Body of pancreas (tissue), 4 donors: Measurements from ENCODE around the gene PKMYT1. TPM values are rescaled to one million over a fixed set of nuclear protein-coding genes. Genes with fewer than 3 reads are reported as not detected.

Experiments
- ATAC-seq: fragments of 150-250 bp; one replicate; pipeline ENCODE4 v1.9.1; 2016
- DNase-seq, 4 donors: peaks; one replicate each; pipeline ENCODE4 v3.0.0-alpha.2; 2019
- H3K27ac ChIP-seq, 4 donors: fragments of 200-600 bp; sonication (generic); 1 replicate in 3 of 4; 2 replicates in 1 of 4; pipeline versions ENCODE4 v1.5.1 to v1.6.1; 2016 to 2019; ENCODE audit warnings: mild to moderate bottlenecking in 1 of 4, mixed read lengths in 1 of 4, moderate library complexity in 1 of 4
- H3K27me3 ChIP-seq, 2 donors: fragments of 200-600 bp; sonication (generic); one replicate each; pipeline ENCODE4 v1.6.0; 2016; ENCODE audit warnings: mild to moderate bottlenecking in 1 of 2
- H3K36me3 ChIP-seq, 2 donors: fragments of 200-600 bp; sonication (generic); replicated peaks in 1 of 2; 2 replicates each; pipeline ENCODE4 v1.5.1; 2016; ENCODE audit warnings: low read depth in 2 of 2; ENCODE audit not compliant: insufficient read depth in 1 of 2
- H3K4me1 ChIP-seq: fragments of 200-600 bp; sonication (generic); one replicate; pipeline ENCODE4 v1.6.0; 2016
- H3K4me3 ChIP-seq, 2 donors: fragments of 200-600 bp; sonication (generic); 1 replicate in 1 of 2; 2 replicates in 1 of 2; pipeline ENCODE4 v1.5.1; 2016 to 2019
- H3K9me3 ChIP-seq, 3 donors: fragments of 200-600 bp; sonication (generic); 1 replicate in 2 of 3; 2 replicates in 1 of 3; pipeline ENCODE4 v1.5.1; 2016
- POLR2A ChIP-seq, 3 donors: fragments of 450-650 bp; IDR thresholded peaks; one replicate each; pipeline ENCODE4 v1.6.1; 2016; ENCODE audit warnings: antibody characterized with exemption in 3 of 3, mild to moderate bottlenecking in 2 of 3
- WGBS, 2 donors: methylation state at CpG; one replicate each; pipeline ENCODE4 v1.1.5; 2017; 5-methylcytosine and 5-hydroxymethylcytosine counted together
- intact Hi-C: fragments of 100-400 bp; cut with DNase I; formaldehyde crosslinking; loops from one replicate; pipeline ENCODE4 v1.15.1; 2023
- total RNA-seq, 2 donors: library from RNA; depleted of rRNA; stranded (reverse); fragments of >200 nt; gene quantifications; one replicate each; pipeline ENCODE4 v1.1.0, GENCODE V29; 2016
- TF ChIP-seq, protein P1 (sequence below), 7 experiments: fragments of 450-650 bp in 4 of 7; fragments of 200-600 bp in 3 of 7; sonication (generic) in 3 of 7; IDR thresholded peaks; one replicate each; pipeline ENCODE4 v1.5.1; 2016 to 2019; ENCODE audit warnings: antibody characterized with exemption in 7 of 7

Gene PKMYT1
- total RNA-seq, 2 donors from 2014 or later: 0.26 TPM; not detected in 1

DNA sequence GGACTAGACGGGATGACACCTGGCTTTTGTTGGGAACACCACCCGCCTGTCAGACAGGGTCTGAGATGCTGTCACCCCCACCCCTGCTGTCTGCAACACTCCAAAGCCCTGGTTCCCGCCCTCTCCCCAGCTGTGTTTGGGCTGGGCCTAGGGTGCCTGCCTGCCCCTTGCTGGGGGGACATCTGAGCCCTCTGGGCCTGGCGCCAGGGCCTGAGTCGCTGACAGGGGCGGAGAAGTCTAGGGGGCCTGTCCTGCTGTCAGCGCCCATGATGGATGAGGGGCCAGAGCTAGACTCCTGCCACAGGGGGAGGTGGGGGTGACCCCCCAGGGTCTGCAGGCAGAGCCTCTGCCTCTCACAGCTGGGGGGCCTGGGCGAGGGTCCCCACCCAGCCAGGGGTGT lies 7.6 kb upstream of the PKMYT1 start:
- no peak for TF ChIP-seq POLR2A (IDR thresholded peaks at IDR 0.05)
- TF ChIP-seq, protein P1, sequence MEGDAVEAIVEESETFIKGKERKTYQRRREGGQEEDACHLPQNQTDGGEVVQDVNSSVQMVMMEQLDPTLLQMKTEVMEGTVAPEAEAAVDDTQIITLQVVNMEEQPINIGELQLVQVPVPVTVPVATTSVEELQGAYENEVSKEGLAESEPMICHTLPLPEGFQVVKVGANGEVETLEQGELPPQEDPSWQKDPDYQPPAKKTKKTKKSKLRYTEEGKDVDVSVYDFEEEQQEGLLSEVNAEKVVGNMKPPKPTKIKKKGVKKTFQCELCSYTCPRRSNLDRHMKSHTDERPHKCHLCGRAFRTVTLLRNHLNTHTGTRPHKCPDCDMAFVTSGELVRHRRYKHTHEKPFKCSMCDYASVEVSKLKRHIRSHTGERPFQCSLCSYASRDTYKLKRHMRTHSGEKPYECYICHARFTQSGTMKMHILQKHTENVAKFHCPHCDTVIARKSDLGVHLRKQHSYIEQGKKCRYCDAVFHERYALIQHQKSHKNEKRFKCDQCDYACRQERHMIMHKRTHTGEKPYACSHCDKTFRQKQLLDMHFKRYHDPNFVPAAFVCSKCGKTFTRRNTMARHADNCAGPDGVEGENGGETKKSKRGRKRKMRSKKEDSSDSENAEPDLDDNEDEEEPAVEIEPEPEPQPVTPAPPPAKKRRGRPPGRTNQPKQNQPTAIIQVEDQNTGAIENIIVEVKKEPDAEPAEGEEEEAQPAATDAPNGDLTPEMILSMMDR (IDR thresholded peaks at IDR 0.05): no peak
- 72% methylated on average over 8 of the region's 8 CpGs; no CpG with 5 or more reads in 1 of the 2 donors for WGBS, 2 donors
- no peaks in the 10 kb centered on the region for H3K9me3 ChIP-seq
- no peak overlapping the region for H3K27ac ChIP-seq
- intact Hi-C loops: no loop called here
- peaks cover 32% of the 10 kb centered on the region for H3K4me1 ChIP-seq
- H3K36me3 ChIP-seq: no peaks in the 10 kb centered on the region
- DNase-seq (no peak), ATAC-seq (no peak)
- no peak overlapping the region for H3K4me3 ChIP-seq
- H3K27me3 ChIP-seq: no peaks in the 10 kb centered on the region

DNA sequence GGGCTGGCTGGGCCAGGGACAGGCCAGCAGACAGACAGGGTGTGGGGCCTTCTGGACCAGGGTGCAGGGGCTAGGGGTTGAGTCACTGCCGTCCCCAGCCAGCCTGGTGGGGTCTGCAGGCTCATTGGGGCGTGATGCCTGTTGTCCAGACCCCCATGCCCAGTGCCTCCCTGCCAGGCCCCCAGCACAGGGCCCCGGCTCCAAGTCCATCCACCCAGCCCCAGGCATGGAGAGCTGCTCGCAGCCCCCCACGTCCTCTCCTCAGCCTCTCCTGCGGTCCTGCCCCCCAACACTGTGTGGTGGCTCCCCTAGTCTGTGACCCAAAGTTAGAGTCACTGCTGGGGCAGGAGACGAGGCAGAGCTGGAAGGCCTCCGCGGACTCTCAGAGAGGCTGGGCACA lies 7.0 kb upstream of the PKMYT1 start:
- intact Hi-C loops: no loop called here
- Histone ChIP-seq H3K4me1 (peaks cover 32% of the 10 kb centered on the region), H3K36me3 (no peaks in the 10 kb centered on the region), H3K27me3 (no peaks in the 10 kb centered on the region), H3K4me3 (no peak overlapping the region), H3K27ac (no peak overlapping the region), H3K9me3 (no peaks in the 10 kb centered on the region)
- ATAC-seq: no peak
- no peak for DNase-seq
- WGBS, 2 donors: 92% methylated on average over 2 of the region's 9 CpGs; no CpG with 5 or more reads in 1 of the 2 donors
- TF ChIP-seq, protein P1 (IDR thresholded peaks at IDR 0.05): no peak
- no peak for TF ChIP-seq POLR2A (IDR thresholded peaks at IDR 0.05)

DNA sequence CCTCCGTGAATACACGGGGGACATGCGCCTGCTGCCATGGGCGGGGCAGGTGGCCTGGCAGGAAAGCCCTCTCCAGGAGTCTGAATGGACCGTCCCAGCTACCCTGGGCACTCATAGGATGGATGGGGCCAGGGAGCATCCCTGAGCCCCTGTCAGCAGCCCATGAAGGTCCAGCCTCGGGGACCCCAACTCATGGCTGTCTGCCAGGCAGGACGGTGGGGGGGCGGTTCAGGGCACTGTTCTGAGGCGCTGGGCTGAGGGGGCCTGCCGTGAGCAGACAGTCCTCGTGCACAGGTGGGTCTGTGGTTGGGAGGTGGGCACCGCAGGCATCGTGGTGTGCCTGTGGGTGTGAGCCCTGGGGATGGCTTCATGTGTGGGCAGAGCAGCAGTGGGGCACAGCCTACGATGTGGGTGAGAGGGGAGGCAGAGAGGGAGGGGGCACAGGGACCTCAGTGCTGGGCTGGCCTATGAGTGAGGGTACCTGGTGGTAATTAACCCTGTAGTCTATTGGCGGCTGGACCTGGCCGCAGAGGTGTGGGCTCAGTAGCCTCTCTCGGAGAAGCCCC lies 6.5 kb upstream of the PKMYT1 start:
- 80 to 89% methylated on average over 3 to 14 of the region's 17 CpGs for WGBS, 2 donors
- DNase-seq (no peak), ATAC-seq (no peak)
- Histone ChIP-seq H3K9me3 (no peaks in the 10 kb centered on the region), H3K4me1 (peaks cover 32% of the 10 kb centered on the region), H3K27ac (peak overlapping the region in 3 of 4 donors; percentile 77 to 91 (median 89)), H3K27me3 (no peaks in the 10 kb centered on the region), H3K4me3 (no peak overlapping the region), H3K36me3 (no peaks in the 10 kb centered on the region)
- TF ChIP-seq, protein P1 (IDR thresholded peaks at IDR 0.05): no peak
- intact Hi-C loops: no loop called here

DNA sequence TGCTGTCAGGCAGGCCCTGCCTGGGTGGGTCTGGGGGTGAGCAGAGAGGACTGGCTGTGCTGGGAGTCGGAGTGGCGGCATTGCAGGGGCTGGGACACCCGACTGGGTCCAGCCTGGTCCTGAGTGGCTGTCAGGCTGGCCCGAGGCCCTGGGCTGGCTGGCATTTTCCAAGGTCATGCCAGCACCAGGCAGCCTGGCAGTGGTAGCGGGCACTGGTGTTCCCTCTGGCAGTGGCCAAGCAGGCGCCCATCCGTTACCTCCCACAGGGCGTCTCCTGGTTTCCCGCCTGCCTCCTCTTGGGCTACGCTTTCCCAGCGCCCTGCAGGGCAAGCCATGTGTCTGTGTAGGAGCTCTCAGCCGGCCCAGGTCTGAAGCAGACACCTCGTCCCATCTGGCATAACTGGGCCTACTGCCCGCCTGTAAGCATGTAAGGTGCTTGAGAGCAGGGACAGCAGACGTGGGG lies 5.7 kb upstream of the PKMYT1 start:
- ATAC-seq (peak; percentile 84), DNase-seq (peak; percentile 86 to 93 (median 91))
- Histone ChIP-seq H3K4me1 (peaks cover 37% of the 10 kb centered on the region), H3K27ac (peak overlapping the region; percentile 77 to 91 (median 85)), H3K36me3 (no peaks in the 10 kb centered on the region), H3K27me3 (no peaks in the 10 kb centered on the region), H3K4me3 (no peak overlapping the region), H3K9me3 (no peaks in the 10 kb centered on the region)
- peak in 1 of 3 donors; percentile 17 for TF ChIP-seq POLR2A (IDR thresholded peaks at IDR 0.05)
- TF ChIP-seq, protein P1 (IDR thresholded peaks at IDR 0.05): peak in 2 of 7 experiments; percentile 3 to 9
- 0 to 18% methylated on average over 1 to 15 of the region's 15 CpGs for WGBS, 2 donors
- intact Hi-C loops: no loop called here

DNA sequence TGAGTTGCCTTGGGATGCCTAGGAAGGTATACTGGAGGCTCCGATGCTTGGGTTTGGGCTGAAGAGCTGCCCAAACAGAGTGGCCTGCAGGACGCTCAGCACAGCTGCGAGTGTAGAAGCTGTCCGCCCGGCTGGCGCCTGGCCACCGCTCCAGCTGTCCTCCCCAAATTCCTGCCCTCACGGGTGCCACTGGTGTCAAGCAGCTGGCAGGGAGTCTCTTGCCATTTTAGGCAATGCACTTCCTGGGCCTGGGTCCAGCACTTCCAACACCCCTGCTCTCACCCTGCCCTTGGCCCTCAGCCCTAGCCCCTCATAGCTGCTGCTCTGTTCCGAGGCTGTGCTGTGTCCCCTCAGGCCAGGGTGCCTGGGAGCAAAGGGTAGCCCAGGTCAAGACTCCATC lies 5.2 kb upstream of the PKMYT1 start:
- H3K4me3 ChIP-seq: no peak overlapping the region

More for the DNA sequence above, 5.2 kb upstream of the PKMYT1 start:
- Histone ChIP-seq H3K27me3 (no peaks in the 10 kb centered on the region), H3K27ac (peak overlapping the region; percentile 77 to 91 (median 85)), H3K36me3 (no peaks in the 10 kb centered on the region), H3K4me1 (peaks cover 41% of the 10 kb centered on the region), H3K9me3 (no peaks in the 10 kb centered on the region)
- peak; percentile 81 to 90 (median 85) for DNase-seq
- TF ChIP-seq POLR2A (IDR thresholded peaks at IDR 0.05): no peak
- TF ChIP-seq, protein P1 (IDR thresholded peaks at IDR 0.05): no peak
- peak; percentile 64 for ATAC-seq
- intact Hi-C loops: no loop called here
- WGBS, 2 donors: 26% methylated on average over 9 of the region's 9 CpGs; no CpG with 5 or more reads in 1 of the 2 donors
